ENCODE results near the gene JUNB.

JUNB gene

DNA sequence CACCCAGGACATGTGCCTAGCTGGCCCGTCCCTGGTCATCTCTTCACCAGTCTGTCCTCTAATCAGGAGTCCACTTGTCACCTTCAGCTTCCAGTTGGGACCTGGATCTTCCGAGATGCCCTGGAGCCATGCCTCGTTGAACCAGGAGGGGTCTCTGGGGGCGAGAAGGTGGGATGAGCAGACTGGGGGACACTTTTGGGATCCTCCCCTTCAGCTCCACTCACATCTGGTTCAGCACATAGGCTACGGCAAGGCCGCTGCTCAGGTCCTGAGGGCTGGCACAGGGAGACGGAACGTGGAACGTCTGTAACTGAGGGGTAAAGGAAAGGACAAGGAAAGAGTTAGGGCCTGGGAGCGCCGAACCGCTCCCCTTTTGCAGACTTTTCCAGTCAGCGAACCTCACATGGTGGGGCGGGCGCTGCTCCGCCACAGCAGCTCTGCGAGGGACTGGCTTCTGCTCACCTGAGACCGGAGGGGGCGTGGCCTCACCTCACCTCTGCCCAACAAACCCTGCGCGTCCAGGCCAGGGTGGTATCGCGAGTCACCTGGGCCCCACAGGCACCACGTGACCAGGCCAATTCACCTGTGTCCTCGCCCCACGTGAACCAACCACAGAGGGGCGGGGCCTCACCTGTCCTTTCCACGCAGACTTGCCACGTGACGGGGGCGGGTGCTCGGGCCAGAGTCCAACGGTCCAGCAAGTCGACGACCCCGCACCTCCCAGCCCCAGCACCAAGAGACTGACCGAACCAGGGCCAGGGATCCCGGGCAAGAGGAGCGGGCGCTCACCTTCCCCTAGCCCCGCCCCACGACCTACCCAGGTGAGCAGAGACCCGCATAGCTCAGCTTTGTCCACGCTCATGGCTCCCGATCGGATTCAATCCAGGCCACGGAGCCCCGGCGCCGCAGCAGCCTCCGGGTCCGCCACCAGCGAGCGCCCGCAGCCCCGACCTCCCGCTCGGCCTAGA is 16.4 kb upstream of the JUNB start, which contains the start of gene HOOK2:
HOOK2 (minus strand) TSS at position 965 of the 968 bp plus-strand sequence; CDS start at position 862, 103 bp downstream.
- peak; percentile 86 to 94 (median 91) for DNase-seq

DNA sequence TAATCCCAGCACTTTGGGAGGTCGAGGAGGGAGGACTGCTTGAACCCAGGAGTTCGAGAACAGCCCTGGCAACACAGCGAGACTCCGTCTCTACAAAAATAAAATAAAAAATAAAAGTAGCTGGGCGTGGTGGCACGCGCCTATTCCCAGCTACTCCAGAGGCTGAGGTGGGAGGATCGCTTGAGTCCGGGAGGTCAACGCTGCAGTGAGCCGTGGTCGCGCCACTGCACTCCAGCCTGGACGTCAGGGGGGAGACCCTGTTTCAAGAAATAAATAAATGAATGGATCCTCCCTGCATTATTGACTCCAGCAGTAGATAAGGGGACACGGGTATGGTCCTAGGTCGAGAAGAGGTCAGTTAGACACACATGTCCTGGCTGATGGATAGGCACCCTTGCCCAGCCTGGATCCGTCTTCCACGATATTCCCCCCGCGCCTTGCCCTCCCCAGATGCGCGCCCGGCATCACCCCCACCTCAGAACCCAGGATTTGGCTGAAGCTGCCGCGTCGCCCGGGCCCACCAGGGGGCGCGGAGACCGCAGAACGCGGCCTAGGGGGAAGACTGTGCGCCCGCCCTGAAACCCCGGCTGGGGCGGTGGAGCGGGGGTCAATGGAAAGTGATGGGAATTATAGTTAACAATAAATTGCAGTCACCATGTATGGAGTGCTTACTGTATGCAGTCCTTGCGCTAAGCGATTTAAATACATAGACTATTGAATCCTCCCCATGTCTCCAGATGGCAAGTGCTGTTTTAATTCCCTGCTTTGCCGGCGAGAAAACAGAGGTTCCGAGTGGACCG is 13.9 kb upstream of the JUNB start:
- peak; percentile 63 to 92 (median 88) for DNase-seq

DNA sequence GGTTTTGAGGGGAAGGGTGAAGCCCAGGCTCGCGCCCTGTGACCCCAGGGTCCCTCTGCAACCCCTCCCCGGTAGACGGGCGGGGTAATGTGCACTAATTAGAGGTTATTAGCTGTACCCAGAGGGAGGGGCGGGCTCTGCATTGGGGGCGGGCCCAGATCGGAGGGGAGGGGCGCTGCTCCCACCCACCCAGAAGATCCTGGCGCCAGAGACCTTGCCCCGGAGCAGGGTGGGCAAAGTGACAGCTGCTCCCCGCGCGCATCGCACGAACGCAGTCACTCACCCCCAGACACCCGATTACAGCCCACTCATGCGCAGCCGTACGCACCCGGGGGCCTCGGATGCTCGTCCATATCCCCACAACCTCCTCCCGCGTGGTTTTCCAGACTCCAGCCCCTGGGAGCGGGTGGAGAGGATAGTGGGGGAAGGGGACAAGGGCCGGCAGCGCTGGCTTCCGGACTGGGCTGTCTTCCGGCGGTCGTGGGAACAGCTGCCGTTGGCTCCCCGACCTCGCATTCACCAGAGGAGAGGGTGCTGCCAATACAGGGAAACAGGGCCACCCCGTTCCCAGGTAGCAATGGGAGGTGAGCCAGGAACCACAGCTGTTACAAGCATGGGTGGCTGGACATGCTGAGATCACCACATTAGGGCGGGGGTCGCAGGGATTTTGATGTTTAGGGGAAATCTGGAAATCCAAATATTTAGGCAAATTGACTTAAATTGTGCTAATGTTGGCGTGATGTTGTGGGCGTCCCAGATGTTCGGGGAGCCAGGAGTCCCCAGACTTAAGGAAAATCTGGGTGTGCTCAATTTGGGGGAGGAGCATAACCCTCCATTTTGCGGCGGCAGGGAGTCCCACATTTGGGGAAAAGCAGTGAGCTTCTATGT is 13.0 kb upstream of the JUNB start:
- peak in 2 of 3 experiments; percentile 92 to 93 for DNase-seq

DNA sequence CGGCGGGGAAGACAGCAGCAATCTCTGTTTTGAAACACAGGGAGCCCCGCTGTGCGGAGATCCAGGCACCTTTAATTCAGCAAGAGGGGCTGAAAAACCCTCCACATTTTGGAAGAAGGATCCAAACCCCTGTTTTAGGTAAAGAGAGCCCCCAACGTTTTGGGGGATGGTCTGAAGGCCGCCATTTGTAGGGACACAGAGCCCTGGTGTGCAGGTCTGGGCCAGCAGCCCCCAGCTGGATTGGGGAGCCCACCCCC is 12.5 kb upstream of the JUNB start:
- DNase-seq, result no peak

DNA sequence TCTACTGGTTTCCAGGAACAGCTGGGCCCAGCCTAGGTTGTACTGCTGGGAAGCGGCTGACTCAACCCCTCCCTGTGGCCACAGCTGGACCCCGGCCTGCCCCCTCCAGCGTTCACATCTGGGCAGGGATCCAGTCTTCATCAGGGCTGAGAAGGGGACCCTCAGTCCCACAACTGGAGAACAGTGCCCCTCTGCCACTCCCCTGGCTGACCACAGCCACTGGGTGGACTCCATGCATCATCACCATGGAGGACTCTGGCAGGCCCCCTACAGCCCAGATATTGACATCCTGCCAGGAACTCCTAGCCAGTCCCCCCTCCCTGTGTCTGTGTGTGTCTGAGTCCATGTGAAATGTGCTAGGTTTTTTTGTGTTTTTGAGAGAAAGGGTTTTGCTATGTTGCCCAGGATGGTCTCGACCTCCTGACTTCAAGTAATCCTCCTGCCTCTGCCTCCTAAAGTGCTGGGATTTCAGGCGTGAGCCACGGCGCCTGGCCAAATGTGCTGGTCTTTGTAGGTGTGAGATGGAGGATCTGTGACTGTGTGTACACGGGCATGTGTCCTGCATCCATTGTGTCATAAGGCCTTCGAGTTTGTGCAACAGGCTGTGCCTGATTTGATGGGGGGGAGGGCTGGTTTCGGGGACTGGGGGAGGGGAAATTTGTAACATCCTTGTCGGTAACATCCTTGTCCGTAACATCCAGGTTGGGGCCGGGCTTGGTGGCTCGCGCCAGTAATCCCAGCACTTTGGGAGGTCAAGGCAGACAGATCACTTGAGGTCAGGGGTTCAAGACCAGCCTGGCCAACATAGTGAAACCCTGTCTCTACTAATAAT is 11.9 kb upstream of the JUNB start:
- peak in 2 of 3 experiments; percentile 51 to 57 for DNase-seq

DNA sequence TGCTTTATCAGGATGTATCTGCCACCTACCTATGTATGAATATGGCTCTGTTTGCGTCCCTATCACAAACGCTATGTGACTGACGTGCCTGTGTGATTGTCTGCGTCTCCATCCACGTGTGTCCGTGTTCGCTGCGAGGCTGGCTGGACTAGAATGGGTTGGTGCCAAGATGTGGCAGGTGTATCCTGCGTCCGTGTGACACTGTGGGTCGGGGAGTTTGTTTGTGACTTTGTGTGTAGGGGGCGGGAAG is 9.2 kb upstream of the JUNB start:
- no peak for DNase-seq

DNA sequence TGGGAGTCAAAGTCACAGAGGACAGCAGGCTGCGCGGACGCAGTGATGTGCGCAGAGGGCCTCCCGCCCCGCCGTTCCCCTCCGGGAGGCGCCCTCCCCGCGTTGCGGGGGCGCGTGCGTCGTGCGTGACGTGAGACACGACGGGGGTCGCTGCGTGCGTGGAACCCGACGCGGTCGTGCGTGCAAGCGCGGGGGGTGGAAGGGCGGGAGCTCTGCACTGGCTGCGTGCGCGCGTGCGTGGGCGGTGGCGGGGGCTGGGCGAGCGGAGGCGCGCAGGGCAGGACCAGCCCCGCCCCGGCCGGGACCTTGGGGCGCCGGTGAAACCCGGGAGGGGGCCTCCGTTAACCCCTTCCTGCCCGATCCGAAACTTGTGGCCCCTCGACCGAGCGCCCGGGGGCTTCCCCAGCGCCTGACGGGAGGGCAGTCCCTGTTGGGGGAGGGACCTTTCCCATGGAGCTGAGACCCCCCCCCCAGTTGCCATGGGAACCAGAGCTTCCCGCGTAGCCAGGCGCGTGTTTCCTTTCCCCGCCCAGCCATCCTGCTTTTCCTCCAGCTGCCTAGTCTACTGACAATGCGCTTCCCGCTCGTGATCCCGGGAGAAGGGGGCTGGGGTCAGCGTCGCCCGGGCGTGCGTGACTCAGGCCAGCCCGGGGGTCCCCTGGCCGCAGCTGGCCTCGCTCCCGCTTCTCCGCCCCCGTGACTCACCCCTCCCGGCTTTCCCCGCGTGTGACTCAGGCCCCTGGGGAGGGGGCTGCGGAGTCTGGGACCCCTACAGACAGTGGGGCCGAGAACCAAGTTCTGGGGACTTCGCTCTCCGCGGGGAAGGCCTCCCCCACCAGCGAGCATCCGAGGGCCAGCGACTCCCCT is 8.6 kb upstream of the JUNB start:
- peak; percentile 39 to 94 (median 92) for DNase-seq

DNA sequence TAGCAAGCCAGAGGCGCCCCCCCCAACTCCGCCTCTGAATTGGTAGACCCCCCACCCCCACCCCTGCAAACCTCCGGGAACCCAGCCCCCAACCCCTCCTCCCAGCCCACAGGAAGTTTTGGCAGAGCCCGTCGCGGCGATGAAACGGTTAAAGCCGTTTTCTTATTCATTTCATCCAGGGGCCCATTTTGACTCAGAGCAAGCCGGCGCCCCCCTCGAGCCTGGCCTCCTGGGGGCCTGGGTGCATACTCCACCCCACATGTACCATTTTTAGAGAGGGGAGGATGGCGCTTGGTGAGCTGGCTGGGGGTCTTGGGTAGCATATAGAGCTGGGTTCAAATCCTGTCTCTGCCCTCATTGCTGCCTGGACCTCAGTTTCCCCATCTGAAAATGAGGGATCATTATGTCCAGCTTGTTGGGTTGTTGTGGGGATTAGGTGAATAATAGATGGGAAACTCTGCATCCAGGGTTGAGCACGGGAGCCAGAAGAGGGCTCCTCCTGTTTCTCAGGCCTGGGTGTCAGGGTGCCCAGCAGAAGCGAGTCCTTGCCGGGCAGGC is 7.9 kb upstream of the JUNB start:
- DNase-seq, result peak in 1 of 3 experiments; percentile 63

DNA sequence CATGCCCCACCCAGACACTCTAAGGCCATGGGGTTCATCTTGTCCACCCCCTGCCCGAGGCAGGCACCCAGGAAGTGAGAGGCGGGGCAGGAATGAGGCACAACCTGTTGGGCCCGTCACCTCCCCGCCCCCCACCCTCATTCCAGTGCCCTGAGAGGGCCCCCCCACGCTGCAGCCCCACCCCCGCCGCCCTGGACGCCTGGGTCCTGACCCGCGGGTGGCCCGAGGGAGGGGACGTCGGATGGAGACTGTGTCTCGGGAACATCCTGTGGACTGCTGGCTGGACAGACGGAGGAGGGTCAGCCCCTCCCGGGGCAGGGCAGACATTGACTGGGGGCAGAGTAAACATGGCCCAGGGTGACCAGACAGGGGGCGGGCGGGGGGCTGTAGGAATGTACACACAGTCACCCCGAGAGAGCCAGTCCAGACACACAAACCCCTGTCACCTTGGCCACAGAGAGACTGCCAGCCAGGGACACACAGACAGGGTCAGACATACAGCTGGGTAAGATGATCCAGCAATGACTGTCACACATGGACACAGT is 7.4 kb upstream of the JUNB start:
- DNase-seq, result no peak

DNA sequence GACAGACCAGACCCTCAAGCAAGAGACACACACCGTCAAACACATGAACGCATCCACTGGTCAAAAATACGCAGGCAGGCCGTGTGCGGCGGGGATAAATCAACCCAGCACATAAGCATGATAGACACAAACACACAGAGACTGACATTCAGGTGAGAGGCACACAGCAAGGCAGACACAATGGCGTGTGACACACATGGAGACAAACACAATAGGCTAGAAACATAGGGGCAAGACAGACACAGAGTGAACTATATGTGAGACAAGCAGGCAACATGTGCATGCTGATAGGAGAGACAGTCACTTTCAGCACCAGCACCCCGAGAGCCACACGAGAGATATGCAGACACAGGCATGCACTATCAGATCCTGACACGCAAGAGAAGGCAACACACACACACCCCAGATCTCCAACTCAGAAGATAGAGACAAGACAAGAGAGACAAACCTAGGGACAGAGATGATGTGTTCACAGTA is 6.9 kb upstream of the JUNB start:
- DNase-seq, result peak in 1 of 3 experiments; percentile 34

DNA sequence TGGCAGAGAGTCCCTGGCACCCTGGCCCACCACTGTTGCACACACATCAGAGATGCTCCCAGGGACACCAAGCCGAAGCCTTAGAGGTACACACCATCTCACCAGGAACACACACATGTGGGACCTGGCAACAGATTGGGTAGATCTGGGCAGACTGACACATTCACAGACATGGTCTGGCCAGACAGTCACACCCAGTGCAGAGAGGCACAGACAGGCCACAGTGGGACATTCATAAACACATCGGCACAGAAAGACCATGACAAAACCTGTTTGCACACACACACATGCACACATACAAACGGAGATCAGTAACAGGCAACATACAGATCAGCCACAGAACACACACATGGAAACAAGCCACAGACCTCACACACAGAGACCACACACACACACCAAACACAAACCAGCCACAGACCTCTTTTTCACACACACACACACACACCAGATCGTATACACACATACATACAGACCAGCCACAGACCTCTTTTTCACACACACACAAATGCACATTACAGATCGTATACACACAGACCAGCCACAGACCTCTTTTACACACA is 6.3 kb upstream of the JUNB start:
- peak in 1 of 3 experiments; percentile 31 for DNase-seq

DNA sequence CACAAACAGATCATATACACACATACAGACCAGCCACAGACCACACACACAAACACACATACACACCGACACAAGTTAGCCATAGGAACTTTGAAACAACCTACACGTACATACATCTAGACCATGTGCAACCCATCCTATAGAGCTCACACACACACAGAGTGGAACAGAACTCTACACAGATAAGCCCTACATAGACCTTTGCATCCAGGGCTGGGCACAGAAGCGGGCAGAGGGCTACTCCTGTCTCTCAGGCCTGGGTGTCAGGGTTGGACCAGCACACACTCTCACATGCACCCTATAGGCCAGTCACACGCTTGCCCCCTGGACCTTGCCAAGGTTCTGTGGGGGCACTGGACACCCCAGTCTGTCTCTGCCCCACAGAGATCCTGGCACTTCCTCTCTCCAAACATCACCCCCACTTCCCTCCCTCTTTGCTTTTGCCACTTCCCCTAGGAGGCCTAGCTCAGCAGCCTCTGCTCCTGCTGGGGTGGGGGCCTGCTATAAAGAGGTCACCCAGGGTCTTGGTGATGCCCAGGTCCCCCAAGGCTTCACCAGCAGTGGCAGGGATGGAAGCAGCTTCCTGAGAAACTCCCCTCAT is 5.8 kb upstream of the JUNB start:
- DNase-seq, result no peak

DNA sequence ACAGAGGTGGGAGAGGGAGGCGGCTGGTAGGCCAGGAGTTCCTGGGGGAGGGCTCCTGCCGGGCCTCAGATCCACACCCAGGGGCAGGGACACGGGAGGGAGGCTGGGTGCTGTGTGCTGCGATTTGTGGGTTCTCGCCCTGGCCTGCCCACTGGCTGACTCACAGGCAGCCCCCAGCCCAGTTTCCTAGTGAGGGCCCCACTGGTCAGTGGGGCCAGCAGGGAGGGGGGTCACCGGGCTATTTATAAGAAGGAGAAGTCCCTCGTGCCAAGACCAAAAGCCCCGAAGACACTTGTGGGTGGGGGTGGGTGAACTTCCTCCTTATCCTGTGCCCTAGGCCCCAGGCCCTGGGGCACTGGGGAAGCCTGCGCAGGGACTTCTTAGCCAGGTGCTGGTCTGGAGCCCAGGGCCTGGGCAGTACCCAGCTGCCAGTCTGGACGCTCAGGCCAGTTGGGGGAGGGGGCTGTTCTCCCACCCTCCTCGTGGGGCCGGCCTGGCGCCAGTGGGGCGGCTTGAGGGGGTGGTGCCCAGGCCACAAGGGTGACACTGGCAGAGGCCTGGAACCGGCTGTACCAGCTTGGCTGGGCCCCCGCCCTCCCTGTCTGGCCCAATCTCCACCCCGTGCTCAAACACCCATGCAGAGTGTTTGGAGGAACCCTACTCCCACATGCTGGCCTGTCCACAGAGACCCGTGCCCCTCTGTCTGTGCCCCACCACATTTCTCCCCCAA is 5.0 kb upstream of the JUNB start:
- DNase-seq, result peak in 1 of 3 experiments; percentile 14

DNA sequence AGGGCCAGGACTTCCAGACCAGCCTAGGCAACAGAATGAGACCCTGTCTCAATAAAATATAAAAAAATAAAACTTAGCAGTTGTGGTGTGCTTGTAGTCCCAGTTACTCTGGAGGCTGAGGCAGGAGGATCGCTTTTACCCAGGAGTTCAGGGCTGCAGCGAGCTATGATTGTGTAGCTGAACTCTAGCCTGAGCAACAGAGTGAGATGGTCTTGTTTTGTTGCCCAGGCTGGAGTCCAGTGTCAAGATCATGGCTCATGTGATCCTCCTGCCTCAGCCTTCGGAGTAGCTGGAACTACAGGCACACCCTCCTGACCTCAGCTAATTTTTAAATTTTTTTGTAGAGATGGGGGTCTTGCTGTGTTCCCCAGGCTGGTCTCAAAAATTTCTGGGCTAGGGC is 4.3 kb upstream of the JUNB start:
- DNase-seq, result no peak

DNA sequence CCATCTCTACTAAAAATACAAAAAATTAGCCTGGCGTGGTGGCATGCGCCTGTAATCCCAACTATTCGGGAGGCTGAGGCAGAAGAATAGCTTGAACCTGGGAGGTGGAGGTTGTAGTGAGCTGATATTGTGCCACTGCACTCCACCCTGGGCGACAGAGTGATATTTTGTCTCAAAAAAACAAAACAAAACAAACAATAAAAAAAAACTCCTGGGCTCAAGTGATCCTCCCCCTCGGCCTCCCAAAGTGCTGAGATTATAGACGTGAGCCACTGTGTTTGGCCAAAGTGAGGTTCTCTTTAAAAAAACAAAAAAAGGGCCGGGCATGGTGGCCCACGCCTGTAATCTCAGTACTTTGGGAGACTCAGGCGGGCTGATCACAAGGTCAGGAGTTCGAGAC is 3.8 kb upstream of the JUNB start:
- DNase-seq, result no peak

DNA sequence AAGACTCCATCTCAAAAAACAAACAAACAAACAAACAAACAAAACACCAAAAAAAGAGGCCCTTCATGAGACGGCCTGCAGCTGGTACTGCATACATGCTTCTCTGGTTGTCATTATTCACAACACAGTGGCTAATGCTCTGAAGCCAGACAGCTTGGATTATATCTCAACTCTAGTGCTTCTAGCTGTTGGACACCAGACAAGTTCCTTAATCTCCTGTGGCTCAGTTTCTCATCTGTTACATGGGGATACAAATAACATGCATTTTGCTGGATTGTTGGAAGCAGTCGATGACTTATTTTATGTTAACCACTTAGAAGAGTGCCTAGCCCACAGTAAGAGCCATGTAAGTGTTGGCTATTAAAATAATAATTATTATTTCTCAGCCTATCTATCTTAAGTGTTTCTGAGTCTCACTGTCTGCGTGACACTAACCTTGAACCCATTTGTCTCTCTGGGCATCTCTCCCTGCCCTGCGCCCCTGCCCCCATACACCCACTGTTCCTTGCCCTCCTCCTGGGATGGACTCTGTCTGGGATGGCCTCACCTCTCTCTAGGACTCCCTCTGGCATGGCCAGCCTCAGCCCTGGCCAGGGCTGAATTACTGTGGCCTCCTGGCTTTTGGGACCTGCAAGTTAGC is 3.1 kb upstream of the JUNB start:
- DNase-seq, result no peak

DNA sequence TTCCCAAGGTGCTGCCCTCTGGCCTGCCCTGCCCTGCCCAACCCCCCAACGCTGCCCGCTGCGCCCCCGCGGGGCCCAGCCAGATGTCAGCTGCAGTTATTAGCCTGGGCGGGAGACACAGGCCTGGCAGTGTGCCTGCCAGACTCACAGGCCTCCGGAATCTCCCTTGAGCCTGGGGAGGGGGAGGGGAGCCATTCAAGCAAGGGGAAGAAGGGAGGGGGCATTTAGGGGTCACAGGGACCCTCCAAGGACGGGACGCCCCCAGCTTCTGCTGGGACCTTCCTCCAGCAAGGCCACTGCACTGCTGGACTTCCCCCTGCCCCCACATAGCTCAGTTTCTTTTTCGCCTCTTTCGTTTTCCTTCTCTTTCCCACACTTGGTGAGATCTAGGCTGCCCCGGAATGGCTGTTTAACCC is 2.6 kb upstream of the JUNB start:
- peak in 2 of 3 experiments; percentile 84 to 93 for DNase-seq
